Peyer's patch (tissue), 4 donors: ENCODE data around the gene SH2D6. TPM values are rescaled to one million over a fixed set of nuclear protein-coding genes. Genes with fewer than 3 reads are reported as not detected.

Experiments used
- DNase-seq, 3 donors: peaks; one replicate each; pipeline ENCODE4 v3.0.0-alpha.2; 2017 to 2019
- H3K27ac ChIP-seq, 4 donors: fragments of 200-600 bp; sonication (generic); one replicate each; pipeline ENCODE4 v1.5.1; 2016 to 2019
- H3K27me3 ChIP-seq, 2 donors: fragments of 200-600 bp; sonication (generic); one replicate each; pipeline ENCODE4 v1.5.1; 2019
- H3K36me3 ChIP-seq, 3 donors: fragments of 200-600 bp; sonication (generic); one replicate each; pipeline ENCODE4 v1.5.1; 2016 to 2019
- H3K4me1 ChIP-seq, 4 donors: fragments of 200-600 bp; sonication (generic); one replicate each; pipeline ENCODE4 v1.5.1; 2016 to 2019
- H3K4me3 ChIP-seq, 4 donors: fragments of 200-600 bp; sonication (generic); 1 replicate in 3 of 4; 2 replicates in 1 of 4; pipeline ENCODE4 v1.5.1; 2016 to 2019; ENCODE audit warnings: mild to moderate bottlenecking in 1 of 4
- H3K9me3 ChIP-seq, 4 donors: fragments of 200-600 bp; sonication (generic); one replicate each; pipeline ENCODE4 v1.5.1; 2016 to 2019; ENCODE audit warnings: mild to moderate bottlenecking in 1 of 4
- POLR2A ChIP-seq, 2 donors: fragments of 450-650 bp; IDR thresholded peaks; one replicate each; pipeline ENCODE4 v1.5.1; 2017; ENCODE audit warnings: antibody characterized with exemption in 2 of 2, mild to moderate bottlenecking in 2 of 2, moderate library complexity in 2 of 2
- total RNA-seq, 4 donors: library from RNA; depleted of rRNA; stranded (reverse); fragments of >200 nt; gene quantifications; one replicate each; pipeline ENCODE4 v1.1.0, GENCODE V29; 2016
- TF ChIP-seq, protein P1 (sequence below), 6 experiments: fragments of 450-650 bp in 4 of 6; fragments of 200-600 bp in 2 of 6; sonication (generic) in 1 of 6; IDR thresholded peaks; one replicate each; pipeline ENCODE4 v1.5.1; 2017 to 2019; ENCODE audit warnings: antibody characterized with exemption in 6 of 6, mild to moderate bottlenecking in 3 of 6, moderate library complexity in 1 of 6

SH2D6 gene
- total RNA-seq, 4 donors from 2014 or later = 12.4 to 38.0 (median 15.2) TPM

GRCh38 chr2:85459771-85460170, 41.3 kb downstream of the SH2D6 start:
- H3K9me3 ChIP-seq = no peaks in the 10 kb centered on the region
- H3K27ac ChIP-seq = no peak overlapping the region
- no peak overlapping the region for H3K4me3 ChIP-seq
- peaks cover 0 to 5% (median 0%) of the 10 kb centered on the region in 4 donors for H3K4me1 ChIP-seq
- no peaks in the 10 kb centered on the region for H3K27me3 ChIP-seq
- TF ChIP-seq, protein P1, sequence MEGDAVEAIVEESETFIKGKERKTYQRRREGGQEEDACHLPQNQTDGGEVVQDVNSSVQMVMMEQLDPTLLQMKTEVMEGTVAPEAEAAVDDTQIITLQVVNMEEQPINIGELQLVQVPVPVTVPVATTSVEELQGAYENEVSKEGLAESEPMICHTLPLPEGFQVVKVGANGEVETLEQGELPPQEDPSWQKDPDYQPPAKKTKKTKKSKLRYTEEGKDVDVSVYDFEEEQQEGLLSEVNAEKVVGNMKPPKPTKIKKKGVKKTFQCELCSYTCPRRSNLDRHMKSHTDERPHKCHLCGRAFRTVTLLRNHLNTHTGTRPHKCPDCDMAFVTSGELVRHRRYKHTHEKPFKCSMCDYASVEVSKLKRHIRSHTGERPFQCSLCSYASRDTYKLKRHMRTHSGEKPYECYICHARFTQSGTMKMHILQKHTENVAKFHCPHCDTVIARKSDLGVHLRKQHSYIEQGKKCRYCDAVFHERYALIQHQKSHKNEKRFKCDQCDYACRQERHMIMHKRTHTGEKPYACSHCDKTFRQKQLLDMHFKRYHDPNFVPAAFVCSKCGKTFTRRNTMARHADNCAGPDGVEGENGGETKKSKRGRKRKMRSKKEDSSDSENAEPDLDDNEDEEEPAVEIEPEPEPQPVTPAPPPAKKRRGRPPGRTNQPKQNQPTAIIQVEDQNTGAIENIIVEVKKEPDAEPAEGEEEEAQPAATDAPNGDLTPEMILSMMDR (IDR thresholded peaks at IDR 0.05) = no peak
- no peak for TF ChIP-seq POLR2A (IDR thresholded peaks at IDR 0.05)
- no peak for DNase-seq
- no peaks in the 10 kb centered on the region for H3K36me3 ChIP-seq

DNA sequence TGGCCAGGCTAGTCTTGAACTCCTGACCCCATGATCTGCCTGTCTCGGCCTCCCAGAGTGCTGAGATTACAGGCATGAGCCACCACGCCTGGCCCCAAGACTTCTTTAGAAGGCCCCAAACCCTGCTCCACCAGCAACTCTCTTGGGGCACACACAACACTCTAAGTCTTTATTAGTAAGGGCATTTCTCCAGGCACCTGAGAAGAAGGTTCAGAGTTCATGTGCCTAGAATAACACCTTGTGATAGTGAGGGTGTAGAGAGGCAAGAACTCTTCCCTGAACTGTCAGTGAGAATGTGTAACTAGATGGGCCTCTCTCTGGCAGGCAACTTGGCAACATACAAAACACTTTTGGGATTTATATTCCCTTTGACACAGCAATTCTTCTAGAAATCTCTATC, 43.8 kb downstream of the SH2D6 start:
- TF ChIP-seq, protein P1 (IDR thresholded peaks at IDR 0.05) = no peak
- TF ChIP-seq POLR2A (IDR thresholded peaks at IDR 0.05) = no peak
- no peak overlapping the region for H3K4me3 ChIP-seq
- H3K27me3 ChIP-seq = no peaks in the 10 kb centered on the region
- DNase-seq = no peak
- no peaks in the 10 kb centered on the region for H3K9me3 ChIP-seq
- peaks cover 0 to 5% (median 0%) of the 10 kb centered on the region in 4 donors for H3K4me1 ChIP-seq
- H3K36me3 ChIP-seq = no peaks in the 10 kb centered on the region
- H3K27ac ChIP-seq = peak overlapping the region in 2 of 4 donors; percentile 65 to 68

DNA sequence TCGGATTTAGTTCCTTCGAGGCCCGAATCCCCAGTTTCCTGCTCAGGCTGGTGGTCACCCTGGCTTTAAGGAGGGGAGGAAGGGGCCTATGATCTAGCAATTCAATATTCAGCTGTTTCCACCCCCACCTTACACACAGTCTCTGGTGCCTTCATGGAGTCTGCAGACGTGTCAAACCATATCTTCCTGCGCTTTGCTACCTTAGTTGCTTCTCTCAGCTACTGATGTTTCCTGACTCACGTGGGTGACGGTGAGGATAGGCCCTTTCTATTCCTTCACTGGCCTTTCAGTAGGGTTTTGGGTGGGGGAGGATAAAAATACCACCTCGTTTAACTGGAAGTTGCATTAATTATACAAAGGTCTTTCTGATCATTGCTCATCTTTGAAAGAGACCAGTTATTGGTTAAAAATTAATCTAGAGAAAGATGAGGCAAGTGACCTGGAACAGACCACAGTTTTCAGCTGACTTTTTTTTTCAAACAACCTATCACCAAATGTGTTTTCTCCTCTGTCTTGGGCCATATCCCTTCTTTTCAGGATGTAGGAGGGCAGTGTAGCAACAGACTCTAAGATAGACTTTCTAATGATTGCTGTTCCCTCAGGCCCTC, 49.7 kb downstream of the SH2D6 start:
- peak overlapping the region in 3 of 4 donors; percentile 11 to 66 (median 65) for H3K27ac ChIP-seq
- DNase-seq = no peak
- H3K4me1 ChIP-seq = peaks cover 0 to 25% (median 0%) of the 10 kb centered on the region in 4 donors
- H3K27me3 ChIP-seq = no peaks in the 10 kb centered on the region
- H3K4me3 ChIP-seq = no peak overlapping the region
- no peaks in the 10 kb centered on the region for H3K9me3 ChIP-seq
- TF ChIP-seq, protein P1 (IDR thresholded peaks at IDR 0.05) = no peak
- TF ChIP-seq POLR2A (IDR thresholded peaks at IDR 0.05) = no peak
- no peaks in the 10 kb centered on the region for H3K36me3 ChIP-seq

- H3K36me3 ChIP-seq = no peaks in the 10 kb centered on the region
- peaks cover 0 to 25% (median 0%) of the 10 kb centered on the region in 4 donors for H3K4me1 ChIP-seq
- TF ChIP-seq POLR2A (IDR thresholded peaks at IDR 0.05) = peak in 1 of 2 donors; percentile 20
- TF ChIP-seq, protein P1 (IDR thresholded peaks at IDR 0.05) = peak in 1 of 6 experiments; percentile 16
- no peaks in the 10 kb centered on the region for H3K9me3 ChIP-seq
- H3K27me3 ChIP-seq = no peaks in the 10 kb centered on the region
- H3K27ac ChIP-seq = peak overlapping the region in 3 of 4 donors; percentile 11 to 66 (median 65)
- DNase-seq = peak in 2 of 3 donors; percentile 67 to 74
- H3K4me3 ChIP-seq = no peak overlapping the region
These were observed 50.3 kb downstream of the SH2D6 start for GRCh38 chr2:85468704-85469349.

- peaks cover 0 to 25% (median 0%) of the 10 kb centered on the region in 4 donors for H3K4me1 ChIP-seq
- TF ChIP-seq, protein P1 (IDR thresholded peaks at IDR 0.05) = no peak
- TF ChIP-seq POLR2A (IDR thresholded peaks at IDR 0.05) = peak in 1 of 2 donors; percentile 48
- H3K4me3 ChIP-seq = no peak overlapping the region
- DNase-seq = peak in 2 of 3 donors; percentile 61 to 85
- H3K9me3 ChIP-seq = no peaks in the 10 kb centered on the region
- H3K36me3 ChIP-seq = no peaks in the 10 kb centered on the region
- peak overlapping the region in 3 of 4 donors; percentile 39 to 84 (median 72) for H3K27ac ChIP-seq
- H3K27me3 ChIP-seq = no peaks in the 10 kb centered on the region
These were observed 52.6 kb downstream of the SH2D6 start for GRCh38 chr2:85470850-85471800.
